GM15510 (cell line): ENCODE data around the gene EPHA7.

Experiments
- POLR2A ChIP-seq: IDR thresholded peaks from 3 replicates; pipeline ENCODE4 v1.6.1; 2011; ENCODE audit warnings: borderline replicate concordance; ENCODE audit not compliant: insufficient read length; ENCODE audit errors: extremely low read depth

The EPHA7 gene

DNA sequence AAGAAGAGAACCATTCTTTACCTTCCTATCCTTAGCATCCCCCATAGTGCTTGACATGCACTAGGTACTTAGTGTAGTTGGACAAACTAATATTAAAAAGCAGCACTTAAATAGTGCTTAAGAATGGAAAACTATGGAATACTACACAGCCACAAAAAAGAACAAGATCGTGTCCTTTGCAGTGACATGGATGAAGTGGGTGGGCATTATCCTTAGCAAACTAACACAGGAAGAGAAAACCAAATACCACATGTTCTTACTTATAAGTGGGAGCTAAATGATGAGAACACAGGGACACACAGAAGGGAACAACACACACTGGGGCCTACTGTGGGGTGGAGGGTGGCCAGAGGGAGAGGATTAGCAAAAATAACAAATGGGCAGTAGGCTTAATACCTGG lies 66.8 kb downstream of the EPHA7 start:
- no peak for TF ChIP-seq POLR2A

DNA sequence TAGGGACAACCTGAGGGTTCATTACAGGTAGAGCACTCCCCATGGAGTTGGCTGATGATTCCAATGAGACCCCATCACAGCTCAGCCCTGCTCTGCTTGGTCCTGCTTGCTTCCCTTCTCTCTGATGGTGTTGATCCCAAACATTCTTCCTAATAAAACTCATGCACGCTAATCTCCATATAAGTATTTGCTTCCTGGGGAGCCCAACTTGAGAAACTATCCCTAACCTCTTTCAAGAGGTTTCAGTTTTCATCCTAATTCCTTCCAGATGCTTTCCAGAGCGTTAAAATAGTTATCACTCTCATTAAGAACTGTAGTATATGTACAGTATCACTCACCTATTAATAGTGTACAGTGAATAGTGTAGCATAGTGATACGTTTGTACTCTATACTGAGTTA lies 68.1 kb downstream of the EPHA7 start:
- TF ChIP-seq POLR2A: no peak

DNA sequence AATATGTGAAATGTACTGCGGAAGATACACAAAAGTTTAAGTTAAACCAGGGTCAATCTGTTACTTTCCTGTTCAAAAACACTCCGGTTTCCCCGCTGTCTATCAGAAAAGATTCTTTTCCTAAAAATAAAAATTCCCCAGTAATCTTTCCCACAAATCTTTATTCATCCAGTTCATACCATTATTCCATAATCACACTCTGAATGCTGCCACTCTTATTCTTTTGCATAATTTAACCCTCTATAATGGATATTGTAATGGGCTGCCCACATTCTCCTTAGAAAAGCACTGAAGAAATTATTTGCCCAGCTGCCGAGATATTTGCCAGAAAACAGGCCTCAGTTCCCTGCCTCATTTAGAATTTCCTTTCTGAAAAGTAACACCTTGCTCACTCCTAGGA lies 68.6 kb downstream of the EPHA7 start:
- no peak for TF ChIP-seq POLR2A

DNA sequence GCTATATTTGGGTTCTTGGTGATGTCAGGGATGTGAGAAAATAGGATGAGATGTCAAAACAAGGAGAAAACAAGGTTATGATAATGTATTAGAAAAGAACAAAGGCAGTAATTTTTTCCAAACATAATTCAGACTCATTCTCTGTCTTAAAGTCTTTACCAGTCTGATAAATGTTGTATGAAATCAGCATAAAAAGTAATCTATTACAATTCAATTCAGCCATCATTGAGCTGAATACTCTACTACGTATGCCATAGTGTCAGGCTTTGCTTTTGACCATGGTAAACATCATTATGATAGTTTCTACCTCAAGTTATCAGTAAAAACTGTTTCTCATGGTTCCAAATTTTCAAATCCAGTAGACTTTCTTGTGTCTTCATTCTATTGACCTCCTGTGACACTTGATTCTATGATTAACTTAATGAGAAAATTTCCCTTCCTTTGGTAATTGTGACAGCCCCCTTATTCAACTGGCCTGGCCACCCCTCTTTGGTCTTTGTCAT lies 75.0 kb downstream of the EPHA7 start:
- no peak for TF ChIP-seq POLR2A

DNA sequence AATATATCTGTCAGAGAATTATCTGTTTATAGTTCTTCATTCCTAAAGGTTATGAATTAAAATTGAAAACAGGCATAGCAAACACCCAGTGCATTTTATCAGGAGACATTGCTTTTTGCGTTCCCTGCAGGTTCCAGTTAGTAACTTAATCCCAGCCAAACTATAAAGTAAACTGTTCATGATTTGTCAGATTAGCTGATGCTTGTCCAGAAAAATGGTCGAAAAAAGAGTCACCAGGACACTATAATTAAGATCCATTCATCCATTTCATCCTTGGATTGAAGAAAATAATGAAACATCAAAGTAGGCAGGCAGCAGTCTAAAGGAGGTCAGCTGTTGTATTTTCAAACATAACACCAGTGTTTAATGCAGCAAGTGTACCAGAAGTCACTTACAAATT lies 75.9 kb downstream of the EPHA7 start:
- no peak for TF ChIP-seq POLR2A

DNA sequence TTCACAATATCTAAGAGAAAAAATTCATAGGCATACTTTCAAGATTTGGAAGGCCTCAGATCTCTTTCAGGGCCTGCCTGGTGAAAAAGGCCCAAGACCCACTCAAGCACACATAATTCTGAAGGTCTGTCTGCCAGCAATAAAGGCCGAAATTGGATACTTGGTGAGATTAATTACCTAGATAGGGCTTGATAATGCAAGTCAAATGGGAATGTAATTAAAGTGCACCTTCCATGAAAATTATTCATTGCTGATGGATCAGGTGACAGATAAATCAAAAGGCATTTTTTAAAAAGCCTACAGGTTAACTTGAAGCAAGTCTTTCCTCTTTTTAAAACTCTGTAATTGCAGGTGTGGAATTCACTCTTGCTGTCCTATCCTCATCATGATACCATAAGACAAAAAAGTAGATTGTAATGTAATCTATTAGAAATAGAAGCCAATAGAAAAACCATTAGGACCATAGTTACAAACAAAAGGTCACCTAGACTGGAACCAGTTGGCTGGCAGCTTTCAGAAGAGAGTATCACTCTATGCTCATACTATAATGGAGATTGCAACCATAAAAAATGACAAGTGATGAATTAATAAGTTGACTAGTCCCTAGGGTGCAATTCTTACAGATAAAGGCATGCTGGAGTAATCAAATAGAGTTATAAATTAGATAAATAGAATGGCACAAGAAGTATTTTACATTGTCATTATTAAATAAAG lies 77.3 kb downstream of the EPHA7 start:
- no peak for TF ChIP-seq POLR2A

DNA sequence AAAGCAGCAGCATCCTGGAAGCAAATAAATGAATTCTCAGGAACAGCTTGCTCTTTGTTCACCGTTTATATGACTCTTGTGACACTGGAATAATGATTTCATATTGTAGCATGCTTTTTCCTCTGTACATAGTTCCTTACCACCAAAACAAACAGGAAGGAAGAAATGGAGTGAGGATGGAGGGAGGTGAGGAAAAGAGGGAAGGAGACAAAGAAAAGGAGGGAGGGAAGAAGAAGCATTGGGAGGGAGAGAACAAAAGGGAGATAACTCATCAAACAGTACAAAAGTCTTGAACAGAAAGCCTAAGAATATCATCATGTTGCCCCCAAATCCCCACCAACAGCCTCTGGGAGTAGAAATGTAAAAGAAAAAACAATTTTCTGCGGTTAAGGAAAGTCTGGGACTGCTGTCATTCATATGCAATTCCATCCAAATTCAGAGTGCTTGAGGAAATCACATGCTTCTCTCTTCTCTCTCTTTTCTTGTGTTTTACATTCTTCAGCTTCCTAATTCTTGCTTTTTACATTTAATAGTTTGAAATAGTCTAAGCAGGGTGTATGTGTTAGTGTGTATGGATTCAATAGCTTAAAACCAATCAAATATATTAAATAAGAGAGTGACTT lies 81.5 kb downstream of the EPHA7 start:
- TF ChIP-seq POLR2A: no peak

DNA sequence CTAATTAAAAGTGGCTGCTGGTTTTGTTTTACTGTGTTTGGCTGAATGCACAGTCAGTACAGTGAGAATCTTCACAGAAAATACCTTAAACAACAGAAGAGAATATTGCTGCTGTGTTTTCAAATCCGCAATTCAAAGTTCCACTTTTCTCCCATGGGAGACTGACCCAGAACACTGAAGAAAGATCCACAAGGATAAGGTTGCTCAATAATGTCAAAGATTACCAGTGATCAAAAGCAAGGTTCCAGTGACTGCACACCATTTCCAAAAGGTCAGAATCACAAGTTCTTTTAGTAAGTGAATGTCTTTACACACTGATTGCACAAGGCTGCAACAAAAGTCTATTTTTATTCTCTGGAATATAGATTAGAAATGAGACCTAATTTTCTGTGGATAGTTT lies 82.3 kb downstream of the EPHA7 start:
- TF ChIP-seq POLR2A: no peak

DNA sequence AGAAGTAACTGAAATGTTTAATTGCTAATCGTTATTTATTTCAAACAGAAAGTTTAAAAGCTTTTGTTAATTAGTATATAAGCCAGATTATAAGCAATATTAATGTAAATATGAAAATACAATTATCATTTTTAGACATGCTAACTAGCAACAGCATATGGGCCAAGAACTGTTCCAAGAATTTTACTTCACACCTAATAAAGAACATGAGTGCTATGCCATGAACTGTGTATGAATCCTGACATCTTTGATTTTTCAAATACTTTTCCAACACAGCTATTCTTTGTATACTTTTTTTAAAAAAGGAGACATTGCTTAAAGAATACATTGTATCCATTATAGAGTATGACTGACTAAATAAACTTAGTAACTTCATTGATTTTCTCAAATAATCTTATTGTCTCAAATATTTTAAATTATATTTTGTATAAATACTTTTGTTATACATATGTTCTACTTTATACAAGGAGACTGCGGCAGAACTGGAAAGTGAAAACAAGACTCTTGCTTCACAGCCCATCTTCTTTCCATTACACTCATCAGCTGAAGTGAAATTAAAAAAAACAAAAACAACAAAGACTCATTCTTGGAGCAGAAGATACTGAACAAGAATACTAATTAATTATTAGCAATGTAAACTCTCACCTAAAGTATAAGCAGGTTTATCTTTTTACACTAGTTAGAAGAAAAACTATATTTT lies 89.9 kb downstream of the EPHA7 start:
- TF ChIP-seq POLR2A: no peak

DNA sequence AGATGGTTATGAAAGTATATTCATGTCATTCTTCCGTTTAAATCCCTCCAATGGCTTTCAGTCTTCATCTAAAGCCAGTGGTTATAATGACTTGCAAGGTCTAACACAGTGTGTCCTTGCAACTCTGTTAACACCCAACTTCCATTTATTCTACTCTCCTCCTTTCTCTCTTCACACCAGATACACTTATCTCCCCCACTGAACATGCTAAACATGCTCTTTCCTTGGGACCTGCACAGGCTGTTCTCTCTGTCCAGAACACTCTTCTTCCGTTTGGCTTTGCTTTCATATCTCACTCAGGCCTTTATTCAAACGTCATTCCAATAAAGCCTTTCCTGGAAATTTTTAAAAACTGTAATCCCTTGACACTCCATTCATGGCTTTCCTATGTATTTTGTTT lies 91.5 kb downstream of the EPHA7 start:
- no peak for TF ChIP-seq POLR2A

DNA sequence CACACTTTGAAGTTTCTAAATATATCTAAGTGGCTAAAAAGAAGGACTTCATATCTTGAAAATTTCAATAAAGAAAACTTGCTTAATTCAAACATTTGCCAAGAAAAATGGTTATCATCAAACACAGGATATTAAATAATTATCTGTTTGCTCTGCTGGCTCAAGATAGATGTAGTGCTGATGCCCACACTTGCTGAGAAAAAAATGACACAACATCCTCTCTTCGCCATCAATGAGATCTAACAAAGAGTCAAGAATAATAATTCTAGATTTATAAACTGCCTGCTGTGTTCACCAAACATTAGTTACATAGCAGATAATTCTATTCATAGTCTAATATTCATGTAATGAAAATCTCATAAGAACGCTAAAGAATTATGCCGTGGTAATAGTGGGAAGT lies 93.6 kb downstream of the EPHA7 start:
- no peak for TF ChIP-seq POLR2A

DNA sequence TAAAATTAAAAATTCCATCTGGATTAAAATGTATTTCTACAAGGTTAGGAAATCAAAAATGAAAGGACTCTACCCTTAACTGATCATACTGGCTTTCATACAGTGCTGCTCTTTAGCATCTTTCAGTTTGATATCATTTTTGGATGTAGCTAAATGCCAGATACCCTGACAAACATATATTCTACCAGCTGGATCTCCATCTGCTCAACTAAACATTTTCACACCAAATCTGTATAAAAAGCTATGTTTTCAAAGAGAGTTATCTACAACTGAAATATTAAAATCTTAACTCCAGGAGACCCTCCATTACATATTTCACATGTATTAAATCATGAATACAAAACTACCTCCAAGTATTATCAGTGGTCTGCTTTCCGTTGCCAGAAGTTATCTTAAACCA lies 95.7 kb downstream of the EPHA7 start:
- no peak for TF ChIP-seq POLR2A

DNA sequence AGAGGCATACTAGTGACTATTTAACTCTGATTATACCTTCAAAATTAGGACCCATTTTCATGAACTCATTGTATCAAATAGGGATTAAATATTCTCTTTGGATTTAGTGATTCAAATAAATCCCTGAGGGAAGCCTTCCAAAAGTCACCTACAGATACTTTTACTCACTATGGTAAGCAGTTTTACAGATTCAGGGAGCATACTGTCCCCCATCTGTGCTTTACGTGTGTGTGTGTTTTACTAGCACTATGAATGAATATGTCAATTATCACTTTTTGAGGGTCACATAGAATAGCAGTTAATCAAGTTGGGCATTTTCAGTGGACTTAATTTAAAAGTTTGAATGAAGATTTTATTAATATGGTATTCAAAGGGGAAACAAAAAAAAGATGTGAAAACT lies 96.7 kb downstream of the EPHA7 start:
- TF ChIP-seq POLR2A: no peak

DNA sequence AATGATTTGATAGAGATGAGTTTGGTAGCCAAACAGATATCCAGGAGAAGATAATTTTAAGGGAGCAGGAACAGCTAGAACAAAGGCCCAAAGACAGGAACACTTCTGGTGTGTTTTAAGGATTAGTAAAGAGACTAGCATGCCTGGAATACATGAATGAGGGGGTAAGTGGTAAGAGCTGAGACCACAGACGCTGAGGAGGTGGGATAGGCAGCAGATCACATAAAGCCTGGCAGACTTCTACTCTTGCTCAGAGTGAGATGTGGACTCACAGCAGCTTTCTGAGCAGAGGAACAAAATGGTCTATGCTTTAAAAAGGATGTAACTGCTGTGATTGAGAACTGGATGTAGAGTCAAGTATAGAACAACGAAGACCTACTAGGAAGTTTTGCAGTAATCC lies 100.1 kb downstream of the EPHA7 start:
- no peak for TF ChIP-seq POLR2A

DNA sequence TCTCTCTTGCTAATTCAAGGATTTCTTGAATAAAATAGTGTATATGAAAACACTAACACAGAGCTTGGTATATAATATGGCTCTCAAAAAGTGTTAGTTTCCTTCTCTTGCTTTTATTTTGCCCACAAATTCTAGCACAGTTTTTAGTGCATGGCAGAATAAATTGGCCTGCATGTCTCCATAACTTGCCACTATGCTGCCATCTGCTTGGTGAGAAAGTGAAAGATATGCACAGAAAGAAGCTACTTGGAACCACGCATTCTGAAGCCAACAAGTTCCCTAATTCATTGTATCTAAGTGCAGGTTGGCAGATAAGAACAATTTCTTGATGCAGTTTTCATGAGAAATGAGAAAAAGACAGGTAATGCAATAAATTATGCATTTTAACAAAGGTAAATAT lies 101.2 kb downstream of the EPHA7 start:
- TF ChIP-seq POLR2A: no peak

DNA sequence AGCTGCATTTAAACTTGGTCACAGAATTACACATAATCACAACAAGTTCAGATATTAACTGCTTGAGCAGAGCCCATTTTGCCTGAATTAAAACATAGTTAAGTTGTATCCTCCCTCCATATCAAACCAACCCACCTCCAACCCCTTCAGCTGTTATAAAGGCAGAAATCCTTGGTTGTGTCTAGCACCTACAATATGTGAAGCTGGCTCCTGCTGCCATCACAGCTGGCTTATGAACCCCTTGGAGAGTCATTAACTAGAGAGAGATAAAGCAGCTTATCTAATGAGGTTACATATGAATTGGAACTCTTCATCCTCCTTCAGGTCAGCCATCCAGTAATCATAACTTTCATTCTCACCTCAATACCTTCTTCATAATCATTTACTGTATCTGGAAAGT lies 101.8 kb downstream of the EPHA7 start:
- no peak for TF ChIP-seq POLR2A

DNA sequence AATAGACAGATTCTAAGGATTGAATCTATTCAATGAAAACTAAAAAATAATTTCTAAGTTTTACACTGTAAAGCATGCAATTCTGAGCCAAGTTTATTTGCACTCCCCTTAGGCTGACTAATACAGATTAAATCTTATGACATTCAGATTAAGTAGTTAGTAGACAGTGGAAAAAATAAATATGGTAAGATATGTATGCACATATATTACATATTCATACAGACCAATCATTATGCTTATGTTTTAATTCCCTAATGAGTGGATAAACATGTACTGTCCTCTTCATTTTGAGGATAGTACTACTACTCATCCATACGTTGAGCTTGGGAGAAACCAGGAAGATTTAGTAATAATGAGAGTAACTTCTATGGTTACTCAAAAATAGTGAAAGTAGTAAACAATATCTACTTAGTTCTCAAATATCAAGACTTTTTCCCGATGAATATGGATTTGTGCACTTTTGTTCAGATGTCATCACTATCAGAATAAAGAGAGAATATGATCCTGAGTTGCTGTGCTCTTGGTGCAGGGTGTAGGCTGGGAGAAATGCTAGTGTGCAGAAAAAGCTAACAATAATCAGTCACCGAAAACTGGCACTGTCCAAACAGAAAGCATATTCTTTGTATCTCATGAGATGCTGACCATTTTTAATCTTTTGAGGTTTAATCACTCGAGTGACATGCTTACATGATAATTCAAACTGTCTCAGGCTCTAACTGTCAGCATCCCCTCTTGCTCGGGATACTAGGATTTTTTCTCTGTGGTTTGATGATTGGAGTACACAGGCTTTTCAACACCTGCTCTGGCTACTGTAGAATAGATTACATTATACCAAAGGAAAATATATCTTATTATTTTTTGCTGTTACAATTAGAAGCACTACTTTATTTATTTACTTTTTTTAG lies 111.6 kb downstream of the EPHA7 start:
- TF ChIP-seq POLR2A: no peak
